Activated effector memory CD4-positive, alpha-beta T cell treated with anti-CD3 and anti-CD28 coated beads, Interleukin-2, amount 50 U/mL, for 16 hours (primary cell): ENCODE data around the gene BET1L.
"Not testable (repeated sequence)": the region's sequence is repeated elsewhere in the genome, so short reads cannot be mapped to it uniquely, and the experiment has no call there.

Source experiments
- DNase-seq: peaks from one replicate; pipeline ENCODE4 v3.0.0-alpha.2; 2020

Gene BET1L, protein sequence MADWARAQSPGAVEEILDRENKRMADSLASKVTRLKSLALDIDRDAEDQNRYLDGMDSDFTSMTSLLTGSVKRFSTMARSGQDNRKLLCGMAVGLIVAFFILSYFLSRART

DNA sequence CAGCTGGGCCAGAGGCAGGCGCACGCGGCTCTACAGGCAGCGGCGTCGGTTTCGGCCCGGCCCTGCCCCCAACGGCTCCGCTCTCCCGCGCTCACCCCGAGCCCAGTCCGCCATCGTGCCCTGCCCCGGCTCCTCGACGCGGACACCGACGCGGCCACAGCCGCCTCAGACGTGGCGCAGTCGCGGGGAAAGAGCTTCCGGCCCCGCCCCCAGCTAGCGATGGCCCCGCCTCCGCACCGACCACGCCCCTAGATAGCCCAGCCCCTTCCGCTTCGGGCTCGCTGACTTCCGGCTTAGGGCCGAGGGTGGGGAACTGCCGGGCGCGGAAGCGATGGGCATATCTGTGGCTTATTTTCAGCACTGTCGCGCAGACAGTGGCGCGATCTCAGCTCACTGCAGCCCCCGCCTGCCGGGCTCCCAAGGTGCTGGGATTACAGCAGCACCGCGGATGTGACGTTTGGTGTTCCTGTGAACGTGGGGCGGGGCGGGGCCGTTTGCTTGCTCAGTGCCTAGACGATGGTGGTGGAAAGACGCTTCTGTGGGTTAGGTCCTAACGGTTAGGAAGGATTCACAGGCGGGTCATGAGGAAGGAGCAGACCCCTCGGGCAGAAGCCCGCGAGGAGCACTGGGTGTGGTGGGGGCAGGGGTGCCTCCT is at the start of gene BET1L, which contains the start of gene RIC8A:
TSS of gene BET1L (minus strand) at position 192 of the 655 bp plus-strand sequence. CDS start at position 114, 78 bp downstream.
TSS of gene RIC8A (plus strand) at position 501 of the 655 bp plus-strand sequence. CDS start 1,147 bp downstream, outside the sequence.
- peak; percentile 99 for DNase-seq

DNA sequence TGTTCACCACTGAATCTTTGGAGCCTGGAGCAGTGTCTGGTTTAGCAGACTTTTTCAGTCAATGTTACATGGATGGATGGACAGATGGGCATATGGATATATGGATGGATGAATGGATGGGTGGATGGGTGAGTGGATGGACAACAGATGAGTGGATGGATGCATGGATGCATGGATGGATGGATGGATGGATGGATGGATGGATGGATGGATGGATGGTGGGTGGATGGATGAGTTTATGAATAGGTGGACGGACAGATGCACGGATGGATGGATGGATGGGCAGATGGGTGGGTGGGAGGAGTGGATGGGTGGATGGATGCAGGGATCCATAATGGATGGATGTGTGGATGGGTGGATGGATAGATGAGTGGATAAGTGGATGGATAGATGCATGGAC is 48.6 kb upstream of the BET1L start:
- DNase-seq = no peak

DNA sequence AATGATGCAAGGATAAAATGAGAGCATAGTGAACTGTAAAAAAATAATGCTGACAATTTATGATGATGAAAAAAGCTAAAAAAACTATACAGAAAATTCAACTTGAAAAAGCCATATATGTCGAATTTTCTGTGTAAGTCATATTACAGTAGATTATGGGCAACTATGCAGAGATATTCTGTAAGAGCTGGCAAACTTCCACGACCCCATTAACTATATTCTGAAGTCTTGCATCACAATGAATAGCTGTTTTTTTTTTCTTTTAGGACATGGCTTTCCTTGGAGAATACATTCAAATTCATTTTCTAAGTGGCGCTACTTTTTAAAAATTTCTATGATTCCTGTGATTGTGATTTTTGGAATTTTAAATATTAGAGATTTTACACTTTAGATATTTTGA is 48.0 kb upstream of the BET1L start:
- DNase-seq = no peak

DNA sequence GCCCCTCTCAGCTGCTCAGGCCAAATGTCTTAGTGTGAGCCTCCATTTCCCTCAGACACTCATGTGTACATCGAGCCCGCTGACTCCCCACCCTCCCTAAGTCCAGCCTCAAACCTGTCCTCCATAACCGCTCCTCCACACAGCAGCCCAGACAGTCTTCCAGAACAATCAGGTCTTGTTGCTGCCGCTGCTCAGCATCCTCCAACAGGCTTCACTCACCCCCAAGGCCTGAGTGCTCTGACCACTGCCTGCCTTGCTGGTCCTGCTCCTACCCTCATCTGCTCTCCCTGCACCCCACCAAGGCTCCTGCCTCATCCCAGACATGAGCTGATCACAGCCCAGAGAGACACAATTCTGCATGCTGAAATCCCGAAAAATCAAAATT is 46.7 kb upstream of the BET1L start:
- DNase-seq = no peak

DNA sequence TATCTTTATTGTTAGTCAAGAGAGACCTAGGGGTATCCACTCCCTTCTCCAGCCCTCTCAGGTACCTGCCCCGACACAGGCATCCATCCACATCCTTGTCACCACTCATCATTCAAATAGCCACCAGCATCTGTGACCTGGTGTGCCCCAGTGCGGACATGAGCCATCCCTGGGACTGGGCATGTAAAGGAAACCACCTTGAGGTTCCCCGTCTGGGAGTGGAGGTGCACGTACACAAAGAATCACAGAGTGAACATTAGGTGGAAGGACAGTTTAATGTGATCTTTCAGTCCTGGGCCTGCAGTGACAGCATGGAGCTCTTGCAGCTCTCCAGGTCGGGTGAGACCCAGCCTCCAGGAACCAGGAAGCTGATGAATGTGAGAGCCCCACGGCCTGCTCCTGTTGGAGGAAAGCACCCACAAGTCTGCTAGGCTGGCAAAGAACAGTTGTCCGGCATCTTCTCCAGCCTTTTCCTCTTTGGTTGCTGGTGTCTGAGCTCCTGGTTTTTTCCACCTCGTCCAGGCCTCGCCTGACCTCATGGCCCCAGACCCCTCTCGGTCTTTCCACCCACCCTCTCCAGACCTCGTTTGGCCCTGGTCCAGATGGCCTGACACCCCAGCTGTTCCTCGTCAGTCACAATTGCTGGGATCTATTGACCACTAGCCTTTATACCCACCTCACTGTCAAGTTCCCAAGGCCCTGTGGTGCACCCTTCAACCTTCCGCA is 46.1 kb upstream of the BET1L start:
- DNase-seq = no peak

DNA sequence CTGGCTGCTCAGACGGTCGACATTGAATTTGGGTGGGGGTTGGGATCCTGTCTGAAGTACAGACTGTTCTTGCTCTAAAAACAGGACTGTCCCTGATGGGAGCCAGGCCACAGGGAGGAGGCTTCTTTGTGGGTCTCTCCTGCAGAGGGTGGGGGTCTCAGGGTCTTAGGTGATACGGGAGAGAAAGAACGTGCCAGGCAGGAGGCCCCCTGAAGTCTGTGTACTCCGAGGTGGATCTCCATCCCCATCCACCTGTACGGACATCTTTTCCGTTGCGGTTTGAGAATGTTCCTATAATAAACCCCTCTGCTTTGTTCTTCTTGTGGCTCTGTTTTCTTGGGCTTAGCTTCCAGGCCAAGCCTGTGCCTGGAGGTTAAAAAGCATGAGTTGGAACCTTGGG is 45.5 kb upstream of the BET1L start:
- no peak for DNase-seq

DNA sequence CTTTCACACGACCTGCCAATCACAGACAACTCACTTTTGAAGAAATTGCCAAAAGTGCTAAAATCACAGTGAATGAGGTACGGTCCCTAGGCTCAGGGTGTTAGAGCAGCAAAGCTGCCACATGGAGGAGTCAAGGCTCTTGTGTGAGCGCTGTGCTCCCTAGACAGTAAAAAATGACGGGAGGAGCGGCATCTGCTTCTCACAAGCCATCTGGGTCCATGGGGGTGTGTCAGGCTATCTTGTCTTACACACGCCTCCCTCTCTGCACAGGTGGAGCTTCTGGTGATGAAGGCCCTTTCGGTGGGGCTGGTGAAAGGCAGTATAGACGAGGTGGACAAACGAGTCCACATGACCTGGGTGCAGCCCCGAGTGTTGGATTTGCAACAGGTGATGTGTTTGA is 44.4 kb upstream of the BET1L start:
- DNase-seq = no peak

DNA sequence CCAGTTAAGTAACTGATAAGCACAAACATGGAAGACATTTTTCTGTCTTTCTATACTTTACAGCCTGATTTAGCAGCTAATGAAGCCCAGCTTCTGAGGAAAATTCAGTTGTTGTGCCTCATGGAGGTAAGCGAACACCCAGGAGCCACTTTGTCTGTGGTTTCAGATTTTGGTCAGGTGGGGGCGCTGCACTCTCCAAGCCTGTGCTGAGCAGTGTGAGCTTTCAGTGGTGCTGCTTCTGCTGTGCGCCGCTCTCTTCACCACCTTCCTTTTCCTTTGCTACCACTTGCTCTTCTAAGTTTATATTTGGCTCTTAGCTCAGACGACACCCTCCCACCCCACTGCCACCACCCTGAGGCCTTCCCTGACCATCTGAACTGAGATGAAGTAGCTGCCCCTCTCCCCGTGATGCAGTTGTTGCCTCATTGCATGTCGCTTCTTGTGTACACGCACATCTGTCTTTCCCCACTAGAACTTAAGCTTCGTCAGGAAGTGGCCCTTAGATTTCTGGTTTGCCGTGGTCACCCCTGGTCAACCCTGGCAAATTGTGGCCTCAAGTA is 43.6 kb upstream of the BET1L start:
- peak; percentile 92 for DNase-seq

DNA sequence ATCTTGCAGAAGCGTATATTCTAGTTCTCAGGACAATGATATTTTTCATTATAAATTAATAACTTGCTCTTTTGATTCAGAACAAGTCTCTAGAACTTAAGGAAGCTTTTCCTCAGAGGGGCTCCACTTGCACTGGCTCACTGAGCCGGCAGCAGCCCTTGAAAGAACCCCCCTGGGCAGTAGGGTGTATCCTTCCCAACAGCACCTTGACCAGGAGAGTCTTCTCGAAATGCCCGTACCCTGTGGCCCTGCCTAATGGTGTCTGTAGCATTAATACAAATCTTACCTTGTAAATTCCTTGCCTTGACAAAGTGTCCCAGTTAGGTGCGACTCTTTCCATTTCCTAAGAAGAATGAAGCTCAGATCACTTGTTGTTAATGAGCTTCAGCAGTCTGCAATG is 43.1 kb upstream of the BET1L start:
- no peak for DNase-seq

DNA sequence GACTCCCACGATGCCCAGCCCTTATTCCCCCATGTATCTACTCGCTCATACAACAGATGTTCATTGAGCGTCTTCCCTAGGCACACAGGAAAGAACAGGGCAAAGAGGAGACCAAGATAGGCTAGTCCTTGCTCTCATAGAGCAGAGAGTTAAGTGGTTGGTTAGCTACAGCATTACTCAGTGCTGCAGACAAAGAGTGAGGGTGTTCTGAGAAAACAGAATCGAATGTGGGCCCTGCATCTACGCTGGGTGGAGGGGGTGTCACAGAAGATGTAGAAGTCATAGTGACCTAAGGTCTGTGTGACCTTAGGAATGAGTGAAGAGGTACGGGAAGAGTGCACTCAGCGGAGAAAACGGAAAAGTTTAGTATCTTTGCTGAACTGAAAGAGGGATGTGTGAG is 41.9 kb upstream of the BET1L start:
- DNase-seq = no peak

DNA sequence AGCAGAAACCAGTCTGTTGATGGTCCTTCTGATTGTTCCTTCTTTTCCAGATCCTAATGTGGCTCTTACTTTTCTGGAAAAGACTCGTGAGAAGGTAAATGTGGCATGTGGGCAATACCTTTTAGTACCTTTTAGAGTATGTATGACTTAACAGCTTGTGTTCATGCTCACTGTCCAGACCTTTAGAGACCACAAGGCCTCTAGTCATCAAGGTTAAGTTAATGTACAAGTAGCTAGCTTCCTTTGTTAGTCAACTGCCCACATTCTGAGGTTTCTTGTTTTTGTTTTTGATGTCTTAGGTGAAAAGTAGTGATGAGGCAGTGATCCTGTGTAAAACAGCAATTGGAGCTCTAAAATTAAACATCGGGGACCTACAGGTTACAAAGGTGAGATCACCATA is 37.2 kb upstream of the BET1L start:
- DNase-seq = no peak

DNA sequence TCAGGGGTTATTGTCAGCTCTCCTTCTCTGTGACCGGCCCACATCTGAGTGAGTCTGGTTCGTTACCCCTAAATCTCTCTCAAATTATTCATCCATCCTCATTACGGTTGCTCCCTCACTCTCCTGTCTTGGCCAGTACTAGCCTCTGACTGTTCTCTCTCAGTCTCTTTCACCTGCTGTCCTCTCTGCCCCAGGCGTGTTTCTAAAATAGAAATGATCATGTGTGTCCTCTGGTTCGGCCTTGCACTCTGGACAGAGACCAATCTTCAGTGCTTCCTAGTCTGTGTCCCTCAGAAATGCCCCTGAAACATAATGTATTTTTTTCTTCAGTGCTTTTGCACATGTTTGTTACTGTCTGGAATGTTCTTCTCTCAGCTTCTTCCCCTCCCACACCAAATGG is 34.4 kb upstream of the BET1L start:
- no peak for DNase-seq

DNA sequence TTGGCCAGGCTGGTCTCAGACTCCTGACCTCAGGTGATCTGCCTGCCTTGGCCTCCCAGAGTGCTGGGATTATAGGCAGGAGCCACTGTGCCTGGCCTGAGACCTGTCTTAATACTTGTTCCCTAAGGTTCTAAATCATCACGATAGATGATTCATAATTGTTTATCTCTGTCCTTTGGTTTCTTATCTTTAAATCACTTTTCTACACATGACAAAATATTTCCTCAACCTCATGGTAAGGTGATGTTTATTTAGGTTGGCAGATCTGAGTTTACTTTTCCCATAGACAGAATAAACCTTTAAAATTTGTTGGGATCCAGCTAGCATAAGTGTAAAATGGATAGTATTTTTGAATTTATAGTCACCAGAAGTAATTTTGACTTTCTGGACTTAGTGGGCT is 33.1 kb upstream of the BET1L start:
- no peak for DNase-seq

DNA sequence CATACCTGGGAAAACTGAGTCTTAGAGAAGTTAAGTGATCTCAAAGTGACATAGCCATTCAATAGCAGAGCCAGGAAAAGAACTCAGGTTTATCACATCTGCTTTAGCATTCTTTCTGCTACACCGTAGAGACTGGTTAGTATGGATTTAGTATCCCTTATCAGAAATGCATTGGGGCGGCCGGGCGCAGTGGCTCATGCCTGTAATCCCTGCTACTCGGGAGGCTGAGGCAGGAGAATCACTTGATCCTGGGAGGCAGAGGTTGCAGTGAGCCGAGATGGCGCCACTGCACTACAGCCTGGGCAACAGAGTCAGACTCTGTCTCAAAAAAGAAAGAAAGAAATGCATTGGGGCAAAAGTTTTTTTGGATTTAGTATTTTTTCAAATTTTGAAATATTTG is 31.1 kb upstream of the BET1L start:
- DNase-seq = not testable (repeated sequence)

DNA sequence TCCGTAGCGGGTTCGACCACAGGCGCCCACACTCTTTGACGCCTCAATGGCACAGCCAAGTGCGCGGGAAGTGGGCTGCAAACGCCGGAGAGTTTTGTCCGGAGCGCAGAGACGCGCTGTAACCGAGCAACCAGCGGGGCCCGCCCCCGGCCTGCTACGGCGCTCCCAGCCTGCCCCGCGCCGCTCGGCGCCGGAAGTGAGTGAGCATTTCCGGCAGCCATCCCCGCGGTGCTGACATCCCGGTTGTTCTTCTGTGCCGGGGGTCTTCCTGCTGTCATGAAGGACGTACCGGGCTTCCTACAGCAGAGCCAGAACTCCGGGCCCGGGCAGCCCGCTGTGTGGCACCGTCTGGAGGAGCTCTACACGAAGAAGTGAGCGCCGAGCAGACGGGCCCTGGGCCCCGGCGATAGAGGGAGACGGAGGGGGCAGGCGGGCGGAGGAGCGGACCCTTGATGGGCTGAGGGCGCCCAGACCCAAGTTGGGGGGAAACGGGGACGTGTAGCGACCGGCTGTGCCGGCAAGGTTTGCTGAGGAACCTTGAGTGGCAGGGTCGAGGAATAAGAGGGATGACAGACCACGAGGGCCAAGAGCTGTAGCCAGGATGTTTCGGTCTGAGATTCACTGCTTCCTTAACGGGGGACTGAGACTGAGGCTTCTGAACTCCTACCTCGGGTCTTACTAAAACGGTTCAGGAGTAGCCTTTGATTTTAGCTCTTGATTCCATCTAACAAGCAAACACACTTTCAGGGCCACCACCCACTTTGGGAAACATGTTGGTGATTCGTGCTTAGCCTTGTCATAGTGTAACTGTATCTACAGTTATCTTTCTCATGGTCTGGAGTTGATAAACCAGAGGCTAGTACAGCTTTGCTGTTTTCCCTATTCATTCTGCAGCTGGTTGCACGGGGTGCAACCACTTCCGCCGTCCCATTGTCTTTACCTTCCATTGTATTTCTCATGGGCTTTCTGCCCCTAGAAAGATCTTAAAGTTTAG is 29.9 kb upstream of the BET1L start, which contains the start of gene PSMD13:
TSS of gene PSMD13 (plus strand) at position 203 of the 994 bp plus-strand sequence. CDS start at position 277, 74 bp downstream.
- peak; percentile 96 for DNase-seq

DNA sequence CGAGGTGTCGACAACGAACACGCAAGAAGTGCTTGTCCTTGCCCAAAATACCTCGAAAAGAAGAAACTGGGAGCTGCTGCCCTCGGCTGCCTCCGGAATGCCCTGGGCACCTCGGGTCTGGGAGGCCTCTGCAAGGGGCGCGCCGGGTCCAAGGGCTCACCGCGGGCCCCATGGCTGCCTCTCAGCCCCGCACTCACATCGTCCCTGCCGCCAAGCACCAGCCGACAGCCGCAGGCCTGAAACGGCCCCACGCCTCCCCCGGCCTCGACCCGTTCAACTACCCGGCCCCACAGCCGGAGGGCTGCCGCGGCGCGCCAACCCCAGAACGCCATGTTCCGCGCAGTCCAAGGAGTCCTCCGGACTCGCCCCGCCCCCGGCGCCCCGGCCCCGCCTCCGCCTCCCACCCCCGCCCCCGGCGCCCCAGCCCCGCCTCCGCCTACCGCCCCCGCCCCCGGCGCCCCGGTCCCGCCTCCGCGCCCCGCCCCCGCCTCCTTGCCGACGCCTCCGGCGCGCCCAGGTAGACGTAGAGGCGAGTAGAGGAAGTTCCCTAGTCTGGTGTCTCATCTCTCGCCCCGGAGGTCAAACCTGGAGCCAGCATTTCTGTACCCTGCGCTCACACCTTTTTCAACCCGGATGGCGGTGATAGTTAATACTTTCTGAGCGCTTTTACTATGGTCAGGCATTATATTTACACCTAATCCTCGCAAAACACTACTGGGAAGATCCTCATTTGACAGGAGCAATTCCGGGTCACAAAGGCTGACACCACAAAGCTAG is 29.0 kb upstream of the BET1L start, which contains the start of gene SIRT3:
TSS of gene SIRT3 (minus strand) at position 346 of the 777 bp plus-strand sequence. CDS start at position 332, 14 bp downstream.
- DNase-seq = peak; percentile 94

DNA sequence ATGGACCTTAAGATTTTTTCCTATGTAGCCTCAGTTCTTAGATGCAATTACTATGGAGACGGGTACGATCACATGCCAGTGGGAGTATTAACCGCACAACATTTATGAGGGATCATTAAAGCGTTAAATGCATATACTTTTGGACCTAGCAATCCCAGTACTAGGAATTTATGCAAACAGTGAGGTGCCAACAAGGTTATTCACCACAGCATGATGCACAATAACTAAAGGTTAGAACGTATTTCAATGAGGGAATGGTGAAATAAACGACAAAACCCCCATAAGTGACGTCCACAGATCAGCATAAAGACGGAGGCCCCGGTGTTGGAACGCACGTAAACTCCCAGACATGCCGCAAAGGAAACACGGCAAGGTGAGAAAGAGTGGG is 28.4 kb upstream of the BET1L start:
- DNase-seq = no peak

DNA sequence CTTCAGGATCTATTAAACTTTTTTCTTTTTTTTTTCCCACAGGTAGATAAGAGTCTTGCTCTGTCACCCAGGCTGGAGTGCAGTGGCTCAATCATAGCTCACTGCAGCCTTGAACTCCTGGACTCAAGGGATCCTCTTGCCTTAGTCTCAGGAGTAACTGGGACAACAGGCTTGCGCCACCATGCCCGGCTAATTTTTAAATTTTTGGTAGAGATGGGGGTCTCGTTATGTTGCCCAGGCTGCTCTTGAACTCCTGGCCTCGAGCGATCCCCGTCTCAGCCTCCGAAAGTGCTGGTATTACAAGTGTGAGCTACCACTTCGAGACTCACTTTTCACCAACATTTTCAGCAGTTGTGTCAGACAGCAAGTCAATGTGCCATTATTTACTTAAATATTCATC is 28.0 kb upstream of the BET1L start:
- peak; percentile 57 for DNase-seq

DNA sequence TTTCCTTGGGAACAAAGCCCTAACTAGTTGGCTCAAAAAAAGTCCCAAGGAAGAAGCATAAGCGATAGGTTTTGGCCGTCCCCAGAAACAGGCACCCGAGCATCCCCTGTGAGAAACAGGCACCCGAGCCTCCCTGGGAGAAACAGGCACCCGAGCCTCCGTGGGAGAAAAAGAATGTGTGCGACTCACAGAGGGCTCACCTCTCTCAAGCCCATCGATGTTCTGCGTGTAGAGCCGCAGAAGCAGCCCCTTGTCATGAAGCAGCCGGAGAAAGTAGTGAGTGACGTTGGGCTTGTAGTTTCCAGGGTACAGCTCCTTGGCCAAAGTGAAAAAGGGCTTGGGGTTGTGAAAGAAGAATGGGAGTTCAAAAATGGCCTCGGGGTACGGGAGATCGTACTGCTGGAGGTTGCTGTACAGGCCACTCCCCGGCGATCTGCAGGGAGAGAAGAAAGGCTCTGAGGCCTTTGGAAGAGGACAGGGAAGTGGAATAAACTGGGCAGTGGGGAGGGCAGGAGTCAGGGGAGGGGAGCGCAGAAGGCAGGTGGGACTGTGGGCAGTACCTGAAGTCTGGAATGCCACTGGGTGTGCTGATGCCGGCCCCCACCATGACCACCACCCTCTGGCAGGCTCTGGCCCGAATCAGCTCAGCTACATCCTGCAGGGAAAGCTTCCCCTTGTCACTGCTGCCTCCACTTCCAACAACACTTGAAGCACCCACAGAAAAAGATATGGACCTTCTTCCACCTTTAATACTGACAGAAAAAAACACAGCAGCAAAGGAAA is 25.8 kb upstream of the BET1L start:
- DNase-seq = peak; percentile 56

DNA sequence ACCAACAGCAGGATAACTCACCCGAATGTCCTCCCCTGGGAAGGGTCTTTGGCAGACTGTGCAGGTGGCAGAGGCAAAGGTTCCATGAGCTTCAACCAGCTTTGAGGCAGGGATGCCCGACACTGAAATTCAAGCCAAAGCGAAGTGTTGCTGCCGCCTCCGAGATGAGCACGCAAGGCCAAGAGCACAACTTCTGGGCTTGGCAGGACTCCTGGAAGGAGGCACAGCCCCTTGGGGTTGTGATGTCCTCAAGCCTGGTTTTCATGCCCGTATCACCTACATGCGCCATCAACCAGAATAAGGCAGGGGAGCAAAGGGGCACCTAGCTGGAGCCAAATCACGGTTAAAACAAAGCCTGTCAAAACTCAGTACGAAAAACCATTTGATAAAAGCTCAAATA is 23.2 kb upstream of the BET1L start:
- DNase-seq = peak; percentile 30
